ENCODE data around the gene MCTP2.

Gene MCTP2

DNA sequence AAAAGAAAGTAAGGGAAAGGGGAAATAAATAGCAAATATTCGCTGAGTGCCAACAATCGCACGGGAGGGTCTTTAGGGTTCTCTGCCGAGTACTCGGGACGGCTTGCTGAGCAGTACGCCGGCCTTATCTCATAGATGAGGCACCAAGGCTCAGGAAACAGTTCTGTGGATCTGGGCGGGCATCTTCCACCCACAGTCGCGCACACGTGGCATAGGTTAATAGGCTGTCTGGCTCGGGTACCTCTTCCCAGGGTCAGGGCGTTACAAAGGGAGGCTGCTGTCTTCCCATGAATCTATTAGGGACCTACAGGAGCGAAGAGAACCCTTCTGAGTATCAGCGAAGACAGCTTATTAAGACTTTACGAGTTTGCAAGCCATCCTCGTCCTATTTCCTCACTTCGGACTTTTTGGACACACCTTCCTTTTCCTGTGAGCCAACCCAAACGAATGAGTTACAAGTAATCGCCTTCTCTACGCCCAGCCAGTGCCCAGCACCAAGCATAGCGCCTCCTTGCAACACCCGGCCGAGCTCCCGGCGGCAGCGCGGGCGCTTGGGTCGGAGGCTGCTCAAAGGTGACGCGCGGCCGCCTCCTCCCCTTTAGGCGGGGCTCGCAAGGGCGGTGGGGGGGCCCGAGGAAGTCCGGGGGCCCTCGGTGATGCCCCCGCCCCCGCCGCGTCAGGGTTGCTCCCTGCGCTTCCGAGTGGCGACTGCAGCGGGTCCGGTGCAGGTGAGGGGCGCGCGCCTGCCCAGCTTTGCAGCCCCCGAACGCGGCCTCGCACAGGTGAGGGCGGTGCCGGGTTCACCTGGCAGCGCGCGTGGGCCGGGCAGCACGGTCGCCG, at the start of gene MCTP2:
TSS of gene MCTP2 (plus strand) at position 679 of the 840 bp plus-strand sequence. CDS start 66,705 bp downstream, outside the sequence.
- Histone ChIP-seq H3K27me3 (ENCODE audit: insufficient read depth, insufficient read length) (peaks cover 45% of the 10 kb centered on the region), H3K36me3 (ENCODE audit: insufficient read depth, insufficient read length, low read length) (no peaks in the 10 kb centered on the region), H3K9me3 (ENCODE audit: insufficient read depth, low read length) (no peaks in the 10 kb centered on the region), H3K4me1 (ENCODE audit: insufficient read depth, insufficient read length) (no peaks in the 10 kb centered on the region), H3K4me3 (ENCODE audit: insufficient read length, low read depth) (peak within 1 kb of the TSS; percentile 67), H3K9ac (ENCODE audit: insufficient read length, low read depth) (peak within 1 kb of the TSS; percentile 58)
- TF ChIP-seq SUZ12 (IDR thresholded peaks at IDR 0.05; ENCODE audit: extremely low read depth, insufficient read depth, insufficient read length), result no peak
- TF ChIP-seq ZNF274 (IDR thresholded peaks at IDR 0.05; ENCODE audit: low read depth, low read length), result no peak
- TF ChIP-seq YY1 (IDR thresholded peaks at IDR 0.05; ENCODE audit: insufficient read depth, insufficient read length), result no peak
- DNase-seq (ENCODE audit: low read depth, low spot score), result peak; percentile 66

- Histone ChIP-seq H3K27me3 (ENCODE audit: insufficient read depth, insufficient read length) (no peaks in the 10 kb centered on the region), H3K36me3 (ENCODE audit: insufficient read depth, insufficient read length, low read length) (no peaks in the 10 kb centered on the region), H3K4me3 (ENCODE audit: insufficient read length, low read depth) (no peak overlapping the region), H3K4me1 (ENCODE audit: insufficient read depth, insufficient read length) (peaks cover 3% of the 10 kb centered on the region), H3K9ac (ENCODE audit: insufficient read length, low read depth) (no peak overlapping the region), H3K9me3 (ENCODE audit: insufficient read depth, low read length) (no peaks in the 10 kb centered on the region)
- TF ChIP-seq YY1 (IDR thresholded peaks at IDR 0.05; ENCODE audit: insufficient read depth, insufficient read length), result no peak
- TF ChIP-seq ZNF274 (IDR thresholded peaks at IDR 0.05; ENCODE audit: low read depth, low read length), result no peak
- no peak for TF ChIP-seq SUZ12 (IDR thresholded peaks at IDR 0.05; ENCODE audit: extremely low read depth, insufficient read depth, insufficient read length)
- DNase-seq (ENCODE audit: low read depth, low spot score), result no peak
These were observed 48.5 kb upstream of the MCTP2 start for GRCh38 chr15:94182883-94183282.

GRCh38 chr15:94185547-94186236, 45.7 kb upstream of the MCTP2 start:
- H3K4me3 ChIP-seq (ENCODE audit: insufficient read length, low read depth), result no peak overlapping the region
- H3K9ac ChIP-seq (ENCODE audit: insufficient read length, low read depth), result no peak overlapping the region
- TF ChIP-seq ZNF274 (IDR thresholded peaks at IDR 0.05; ENCODE audit: low read depth, low read length) (no peak), SUZ12 (IDR thresholded peaks at IDR 0.05; ENCODE audit: extremely low read depth, insufficient read depth, insufficient read length) (no peak), YY1 (IDR thresholded peaks at IDR 0.05; ENCODE audit: insufficient read depth, insufficient read length) (no peak)
- H3K4me1 ChIP-seq (ENCODE audit: insufficient read depth, insufficient read length), result peaks cover 3% of the 10 kb centered on the region
- no peak for DNase-seq (ENCODE audit: low read depth, low spot score)
- H3K36me3 ChIP-seq (ENCODE audit: insufficient read depth, insufficient read length, low read length), result no peaks in the 10 kb centered on the region
- H3K9me3 ChIP-seq (ENCODE audit: insufficient read depth, low read length), result no peaks in the 10 kb centered on the region
- H3K27me3 ChIP-seq (ENCODE audit: insufficient read depth, insufficient read length), result no peaks in the 10 kb centered on the region

DNA sequence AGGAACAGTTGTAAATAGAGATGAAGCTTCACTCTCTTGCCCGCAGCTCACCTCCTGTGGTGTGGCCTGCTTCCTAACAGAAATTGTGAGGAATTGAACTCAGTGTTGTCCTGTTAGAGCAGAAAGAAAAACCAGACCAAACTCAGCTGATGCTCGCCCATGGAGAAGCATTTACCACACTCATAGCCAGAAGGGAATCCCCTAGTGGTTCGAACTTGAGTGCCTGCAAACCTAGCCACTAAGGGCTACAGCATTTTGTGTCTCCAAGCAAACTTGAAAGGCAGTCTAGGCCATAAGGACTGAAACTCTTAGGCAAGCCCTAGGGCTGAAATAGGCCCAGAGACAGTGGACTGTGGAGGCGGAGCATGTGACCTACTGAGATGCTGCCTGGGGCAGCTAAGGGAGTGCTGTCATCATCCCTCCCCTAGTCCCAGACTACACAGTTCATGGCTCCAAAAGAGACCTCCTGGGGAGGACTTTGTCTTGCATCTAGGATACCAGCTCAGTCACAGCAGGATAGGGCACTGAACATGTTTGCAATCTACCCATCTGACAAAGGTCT, 44.5 kb upstream of the MCTP2 start:
- H3K4me3 ChIP-seq (ENCODE audit: insufficient read length, low read depth), result no peak overlapping the region
- peaks cover 3% of the 10 kb centered on the region for H3K4me1 ChIP-seq (ENCODE audit: insufficient read depth, insufficient read length)
- H3K9ac ChIP-seq (ENCODE audit: insufficient read length, low read depth), result no peak overlapping the region
- H3K9me3 ChIP-seq (ENCODE audit: insufficient read depth, low read length), result no peaks in the 10 kb centered on the region
- DNase-seq (ENCODE audit: low read depth, low spot score), result no peak
- no peaks in the 10 kb centered on the region for H3K36me3 ChIP-seq (ENCODE audit: insufficient read depth, insufficient read length, low read length)
- H3K27me3 ChIP-seq (ENCODE audit: insufficient read depth, insufficient read length), result no peaks in the 10 kb centered on the region
- TF ChIP-seq ZNF274 (IDR thresholded peaks at IDR 0.05; ENCODE audit: low read depth, low read length) (no peak), YY1 (IDR thresholded peaks at IDR 0.05; ENCODE audit: insufficient read depth, insufficient read length) (no peak), SUZ12 (IDR thresholded peaks at IDR 0.05; ENCODE audit: extremely low read depth, insufficient read depth, insufficient read length) (no peak)

- Histone ChIP-seq H3K9me3 (ENCODE audit: insufficient read depth, low read length) (no peaks in the 10 kb centered on the region), H3K27me3 (ENCODE audit: insufficient read depth, insufficient read length) (no peaks in the 10 kb centered on the region), H3K4me3 (ENCODE audit: insufficient read length, low read depth) (no peak overlapping the region), H3K9ac (ENCODE audit: insufficient read length, low read depth) (no peak overlapping the region), H3K4me1 (ENCODE audit: insufficient read depth, insufficient read length) (no peaks in the 10 kb centered on the region), H3K36me3 (ENCODE audit: insufficient read depth, insufficient read length, low read length) (no peaks in the 10 kb centered on the region)
- TF ChIP-seq YY1 (IDR thresholded peaks at IDR 0.05; ENCODE audit: insufficient read depth, insufficient read length) (no peak), SUZ12 (IDR thresholded peaks at IDR 0.05; ENCODE audit: extremely low read depth, insufficient read depth, insufficient read length) (no peak), ZNF274 (IDR thresholded peaks at IDR 0.05; ENCODE audit: low read depth, low read length) (no peak)
- DNase-seq (ENCODE audit: low read depth, low spot score), result no peak
These were observed 37.5 kb upstream of the MCTP2 start for GRCh38 chr15:94193906-94194305.

DNA sequence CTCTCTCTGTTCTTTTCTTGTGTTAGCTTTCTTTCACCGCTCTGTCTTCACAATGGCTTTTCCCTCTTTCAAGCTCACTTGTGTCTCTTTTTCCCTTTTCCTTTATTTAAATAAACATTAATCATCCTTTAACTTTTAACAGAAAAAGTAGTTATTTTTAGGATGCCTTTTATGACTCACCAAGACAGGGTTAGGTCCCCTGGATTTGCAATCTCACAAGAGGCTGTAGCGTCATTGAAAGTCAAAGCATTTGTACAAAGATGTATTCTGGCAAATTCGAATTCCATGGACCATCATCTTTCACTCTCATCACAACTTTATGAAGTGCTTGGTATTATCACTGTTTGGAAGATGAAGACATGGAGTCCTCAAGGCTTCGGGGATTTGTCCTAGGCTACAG, 34.8 kb upstream of the MCTP2 start:
- no peak overlapping the region for H3K4me3 ChIP-seq (ENCODE audit: insufficient read length, low read depth)
- no peak overlapping the region for H3K9ac ChIP-seq (ENCODE audit: insufficient read length, low read depth)
- H3K4me1 ChIP-seq (ENCODE audit: insufficient read depth, insufficient read length), result no peaks in the 10 kb centered on the region
- H3K9me3 ChIP-seq (ENCODE audit: insufficient read depth, low read length), result no peaks in the 10 kb centered on the region
- TF ChIP-seq YY1 (IDR thresholded peaks at IDR 0.05; ENCODE audit: insufficient read depth, insufficient read length) (no peak), SUZ12 (IDR thresholded peaks at IDR 0.05; ENCODE audit: extremely low read depth, insufficient read depth, insufficient read length) (no peak), ZNF274 (IDR thresholded peaks at IDR 0.05; ENCODE audit: low read depth, low read length) (no peak)
- no peaks in the 10 kb centered on the region for H3K36me3 ChIP-seq (ENCODE audit: insufficient read depth, insufficient read length, low read length)
- DNase-seq (ENCODE audit: low read depth, low spot score), result no peak
- no peaks in the 10 kb centered on the region for H3K27me3 ChIP-seq (ENCODE audit: insufficient read depth, insufficient read length)

DNA sequence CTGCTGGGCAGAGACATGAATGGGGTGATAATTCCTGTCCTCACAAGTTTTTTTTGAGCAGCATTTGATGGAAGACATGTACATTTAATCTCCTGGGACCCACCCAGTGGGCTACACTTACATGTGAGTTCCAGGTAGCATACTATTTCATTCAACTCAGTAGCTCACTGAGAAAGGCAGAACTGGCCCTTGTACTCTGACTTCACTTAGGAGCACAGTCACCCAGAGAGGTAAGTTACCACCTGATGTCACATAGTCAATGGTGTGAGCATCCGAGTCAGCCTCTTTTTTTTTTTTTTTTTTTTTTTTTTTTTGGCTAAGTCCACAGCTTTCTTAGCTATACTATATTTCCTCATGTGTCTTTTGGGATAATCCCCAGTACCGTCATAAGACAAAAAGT, 32.7 kb upstream of the MCTP2 start:
- DNase-seq (ENCODE audit: low read depth, low spot score), result no peak
- no peaks in the 10 kb centered on the region for H3K27me3 ChIP-seq (ENCODE audit: insufficient read depth, insufficient read length)
- H3K4me3 ChIP-seq (ENCODE audit: insufficient read length, low read depth), result no peak overlapping the region
- TF ChIP-seq ZNF274 (IDR thresholded peaks at IDR 0.05; ENCODE audit: low read depth, low read length) (no peak), SUZ12 (IDR thresholded peaks at IDR 0.05; ENCODE audit: extremely low read depth, insufficient read depth, insufficient read length) (no peak), YY1 (IDR thresholded peaks at IDR 0.05; ENCODE audit: insufficient read depth, insufficient read length) (no peak)
- H3K4me1 ChIP-seq (ENCODE audit: insufficient read depth, insufficient read length), result no peaks in the 10 kb centered on the region
- H3K9ac ChIP-seq (ENCODE audit: insufficient read length, low read depth), result no peak overlapping the region
- H3K9me3 ChIP-seq (ENCODE audit: insufficient read depth, low read length), result no peaks in the 10 kb centered on the region
- no peaks in the 10 kb centered on the region for H3K36me3 ChIP-seq (ENCODE audit: insufficient read depth, insufficient read length, low read length)
